ENCODE results near the gene BSDC1. TPM values are rescaled to one million over a fixed set of nuclear protein-coding genes. Genes with fewer than 3 reads are reported as not detected.
"Not testable (repeated sequence)": the region's sequence is repeated elsewhere in the genome, so short reads cannot be mapped to it uniquely, and the experiment has no call there.

The BSDC1 gene
- total and polyA plus RNA-seq, 10 of the 15 experiments (the other 5 are each of a cell fraction or from before 2014, with no cell fraction given) = 3.0 to 39.7 (median 22.8) TPM

DNA sequence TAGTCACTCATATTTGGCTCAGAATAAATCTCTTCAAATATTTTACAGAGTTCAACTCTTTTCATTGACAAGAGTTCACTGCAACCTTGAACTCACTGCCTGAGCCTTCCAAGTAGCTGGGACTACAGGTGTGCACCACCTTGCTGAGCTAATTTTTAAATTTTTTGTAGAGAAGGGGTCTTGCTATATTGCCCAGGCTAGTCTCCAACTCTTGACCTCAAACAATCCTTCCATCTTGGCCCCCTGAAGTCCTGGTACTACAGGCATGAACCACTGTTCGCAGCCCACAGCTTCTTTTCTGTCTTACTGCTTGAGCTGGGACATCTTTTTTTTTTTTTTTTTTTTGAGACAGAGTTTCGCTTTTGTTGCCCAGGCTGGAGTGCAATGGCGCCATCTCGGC is 44.5 kb upstream of the BSDC1 start:
- CTCF ChIA-PET = interaction anchor here (0.6 to 0.7 kb wide), 2 partner anchors 223 to 696 kb away, joined by 3 read pairs; no protein-coding TSS in a partner anchor
- ATAC-seq; H4K20me1 ChIP-seq (ENCODE audit: control insufficient read depth, insufficient read depth); H3K9me3 ChIP-seq (replicated peaks; ENCODE audit: control insufficient read depth, insufficient read depth, low read length); POLR2A ChIA-PET; DNase-seq (ENCODE audit: low read depth, low spot score); FAIRE-seq; H3K79me2 ChIP-seq (ENCODE audit: control insufficient read depth, insufficient read depth, low read length); SMC1A ChIA-PET (ENCODE audit: uncharacterized antibody, unreplicated experiment); intact Hi-C loops (cut with micrococcal nuclease; ENCODE audit: unreplicated experiment); in situ Hi-C loops (cut with MboI); H3K4me1 ChIP-seq (ENCODE audit: control insufficient read depth, insufficient read depth, low read length); RAD21 ChIA-PET (ENCODE audit: unreplicated experiment); H3K27me3 ChIP-seq (replicated peaks in 1 of 2; ENCODE audit: control insufficient read depth in 2 of 2, insufficient read depth in 2 of 2, low read length in 1 of 2); H3K9ac ChIP-seq (ENCODE audit: control insufficient read depth, insufficient read depth, low read length); BruUV-seq (replicated peaks); H3K4me2 ChIP-seq (ENCODE audit: control insufficient read depth, insufficient read depth); H2AFZ ChIP-seq (ENCODE audit: control insufficient read depth, low read depth, low read length); H3K36me3 ChIP-seq (ENCODE audit: control insufficient read depth in 2 of 2, insufficient read depth in 2 of 2, low read length in 1 of 2); H3K4me3 ChIP-seq; H3K27ac ChIP-seq (ENCODE audit: control insufficient read depth, insufficient read depth): not testable (repeated sequence)
- WGBS (ENCODE audit: insufficient coverage, insufficient replicate concordance, low lambda C conversion rate, missing lambda C conversion rate) = 36% methylated on average over 3 of the region's 4 CpGs

DNA sequence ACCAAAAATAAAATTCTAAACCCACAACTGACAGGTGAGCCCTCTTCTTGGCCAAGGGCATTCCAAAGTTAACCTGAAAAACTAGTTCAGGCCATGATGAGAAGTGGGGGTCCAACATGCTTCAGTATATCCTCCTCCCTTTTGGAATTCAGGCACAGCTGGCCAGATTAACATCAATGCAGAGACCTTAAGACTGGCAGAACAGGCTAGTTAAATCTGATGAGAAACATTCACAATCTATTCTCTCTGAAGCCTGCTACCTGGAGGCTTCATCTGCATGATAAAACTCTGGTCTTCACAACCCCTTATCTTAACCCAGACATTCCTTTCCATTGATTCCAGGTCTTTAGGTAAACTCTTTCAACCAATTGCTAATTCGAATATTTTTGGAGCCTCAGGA is 43.9 kb upstream of the BSDC1 start:
- H4K20me1 ChIP-seq (ENCODE audit: control insufficient read depth, insufficient read depth) = no peaks in the 10 kb centered on the region
- ChIA-PET RAD21 (ENCODE audit: unreplicated experiment) (no interaction called here), POLR2A (no interaction called here), CTCF (no interaction called here), SMC1A (ENCODE audit: uncharacterized antibody, unreplicated experiment) (no interaction called here)
- no TSS peak for BruUV-seq (replicated peaks)
- in situ Hi-C loops (cut with MboI) (no loop called here), intact Hi-C loops (cut with micrococcal nuclease; ENCODE audit: unreplicated experiment) (no loop called here)
- H3K36me3 ChIP-seq (ENCODE audit: control insufficient read depth in 2 of 2, insufficient read depth in 2 of 2, low read length in 1 of 2) = no peaks in the 10 kb centered on the region
- H3K9ac ChIP-seq (ENCODE audit: control insufficient read depth, insufficient read depth, low read length) = no peak overlapping the region
- no peak overlapping the region for H2AFZ ChIP-seq (ENCODE audit: control insufficient read depth, low read depth, low read length)
- FAIRE-seq (no peak), ATAC-seq (no peak), DNase-seq (ENCODE audit: low read depth, low spot score) (no peak)
- WGBS (ENCODE audit: insufficient coverage, insufficient replicate concordance, low lambda C conversion rate, missing lambda C conversion rate) = 0% methylated on average over 1 of the region's 1 CpG
- no peak overlapping the region for H3K4me3 ChIP-seq
- H3K27ac ChIP-seq (ENCODE audit: control insufficient read depth, insufficient read depth) = no peak overlapping the region
- H3K9me3 ChIP-seq (replicated peaks; ENCODE audit: control insufficient read depth, insufficient read depth, low read length) = peaks cover 4% of the 10 kb centered on the region; the same call in 1 of the 3 replicates
- no peaks in the 10 kb centered on the region for H3K79me2 ChIP-seq (ENCODE audit: control insufficient read depth, insufficient read depth, low read length)
- H3K27me3 ChIP-seq (replicated peaks in 1 of 2; ENCODE audit: control insufficient read depth in 2 of 2, insufficient read depth in 2 of 2, low read length in 1 of 2) = no peaks in the 10 kb centered on the region
- H3K4me2 ChIP-seq (ENCODE audit: control insufficient read depth, insufficient read depth) = no peak overlapping the region
- no peaks in the 10 kb centered on the region for H3K4me1 ChIP-seq (ENCODE audit: control insufficient read depth, insufficient read depth, low read length)
- no peak for TF ChIP-seq IRF4 (IDR thresholded peaks at IDR 0.05; ENCODE audit: low read depth, low read length)
- no peak for TF ChIP-seq NR2C1 (IDR thresholded peaks at IDR 0.05)
- no peak for TF ChIP-seq SMARCA5 (IDR thresholded peaks at IDR 0.05)
- no peak for TF ChIP-seq ESRRA (IDR thresholded peaks at IDR 0.05; ENCODE audit: low read length)
- no peak for TF ChIP-seq ASH2L (IDR thresholded peaks at IDR 0.05; ENCODE audit: borderline replicate concordance, low read depth)
- no peak for TF ChIP-seq CBFB (IDR thresholded peaks at IDR 0.05; ENCODE audit: low read depth)
- TF ChIP-seq DPF2 (IDR thresholded peaks at IDR 0.05) = no peak
- TF ChIP-seq, protein P1, sequence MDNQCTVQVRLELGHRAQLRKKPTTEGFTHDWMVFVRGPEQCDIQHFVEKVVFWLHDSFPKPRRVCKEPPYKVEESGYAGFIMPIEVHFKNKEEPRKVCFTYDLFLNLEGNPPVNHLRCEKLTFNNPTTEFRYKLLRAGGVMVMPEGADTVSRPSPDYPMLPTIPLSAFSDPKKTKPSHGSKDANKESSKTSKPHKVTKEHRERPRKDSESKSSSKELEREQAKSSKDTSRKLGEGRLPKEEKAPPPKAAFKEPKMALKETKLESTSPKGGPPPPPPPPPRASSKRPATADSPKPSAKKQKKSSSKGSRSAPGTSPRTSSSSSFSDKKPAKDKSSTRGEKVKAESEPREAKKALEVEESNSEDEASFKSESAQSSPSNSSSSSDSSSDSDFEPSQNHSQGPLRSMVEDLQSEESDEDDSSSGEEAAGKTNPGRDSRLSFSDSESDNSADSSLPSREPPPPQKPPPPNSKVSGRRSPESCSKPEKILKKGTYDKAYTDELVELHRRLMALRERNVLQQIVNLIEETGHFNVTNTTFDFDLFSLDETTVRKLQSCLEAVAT (IDR thresholded peaks at IDR 0.05) = no peak
- no peak for TF ChIP-seq HDGF (IDR thresholded peaks at IDR 0.05)
- TF ChIP-seq ATF7 (IDR thresholded peaks at IDR 0.05; ENCODE audit: low read depth) = no peak
- TF ChIP-seq SMAD5 (IDR thresholded peaks at IDR 0.05; ENCODE audit: low read depth) = no peak
- TF ChIP-seq EGR1 (IDR thresholded peaks at IDR 0.05; ENCODE audit: borderline replicate concordance in 1 of 2, low read depth in 2 of 2, low read length in 2 of 2) = no peak
- TF ChIP-seq ZBTB40 (IDR thresholded peaks at IDR 0.05; ENCODE audit: borderline replicate concordance) = no peak
- no peak for TF ChIP-seq KLF5 (IDR thresholded peaks at IDR 0.05; ENCODE audit: partially characterized antibody)
- TF ChIP-seq CBX5 (IDR thresholded peaks at IDR 0.05; ENCODE audit: low read depth) = no peak

All from GM12878 (cell line).